SK-N-SH (cell line): Measurements from ENCODE around the gene RAB17. TPM values are rescaled to one million over a fixed set of nuclear protein-coding genes. Genes with fewer than 3 reads are reported as not detected.

Source experiments
- CTCF ChIA-PET: fragments of 300-600, 350-600 bp; formaldehyde crosslinking; extraction: SDS; loops from one replicate; lab custom pipeline; 2021; lab: Yijun Ruan, JAX
- POLR2A ChIA-PET: fragments of 350-600 bp; sonication (Branson Sonifier 250); formaldehyde crosslinking; extraction: SDS; loops from one replicate; lab custom pipeline; 2020; ENCODE audit warnings: antibody characterized with exemption, inconsistent platforms; lab: Yijun Ruan, JAX
- DNase-seq: peaks from one replicate; pipeline ENCODE4 v3.0.0; 2012
- H2AFZ ChIP-seq: fragments of 200-600 bp; sonication (generic); 2 replicates; pipeline ENCODE4 v1.8.1; 2016; ENCODE audit warnings: antibody characterized with exemption, mild to moderate bottlenecking, low read depth
- H3F3A ChIP-seq: fragments of 200-600 bp; sonication (generic); replicated peaks from 2 replicates; pipeline ENCODE3; 2016; ENCODE audit warnings: antibody characterized with exemption, mild to moderate bottlenecking; ENCODE audit not compliant: insufficient read depth
- H3K27ac ChIP-seq, 2 experiments: fragments of 200-500 bp in 1 of 2; fragments of 200-600 bp in 1 of 2; sonication (Bioruptor generic) in 1 of 2; sonication (generic), shearing (Covaris generic) in 1 of 2; 2 replicates each; pipeline versions ENCODE4 v1.5.1 to v1.6.1; 2014 to 2016; ENCODE audit warnings: low read depth in 2 of 2, inconsistent platforms in 1 of 2, low read length in 1 of 2, mild to moderate bottlenecking in 1 of 2, mixed read lengths in 1 of 2
- H3K27me3 ChIP-seq: fragments of 200-600 bp; sonication (generic), shearing (Covaris generic); 2 replicates; pipeline ENCODE4 v1.6.1; 2016; ENCODE audit warnings: mixed run types; ENCODE audit not compliant: insufficient read depth
- H3K36me3 ChIP-seq, 2 experiments: fragments of 200-500 bp in 1 of 2; fragments of 200-600 bp in 1 of 2; sonication (Bioruptor generic) in 1 of 2; sonication (generic) in 1 of 2; replicated peaks in 1 of 2; 2 replicates each; pipeline versions ENCODE3 to v1.5.1; 2014 to 2016; ENCODE audit warnings: low read length in 1 of 2, mild to moderate bottlenecking in 1 of 2; ENCODE audit not compliant: insufficient read depth in 2 of 2, control insufficient read depth in 1 of 2
- H3K4me1 ChIP-seq, 2 experiments: fragments of 200-500 bp in 1 of 2; fragments of 200-600 bp in 1 of 2; sonication (Bioruptor generic) in 1 of 2; sonication (generic), shearing (Covaris generic) in 1 of 2; 2 replicates each; pipeline versions ENCODE4 v1.5.1 to v1.6.1; 2014 to 2016; ENCODE audit warnings: low read depth in 1 of 2, low read length in 1 of 2, mixed run types in 1 of 2; ENCODE audit not compliant: insufficient read depth in 2 of 2, control insufficient read depth in 1 of 2
- H3K4me2 ChIP-seq: fragments of 200-600 bp; sonication (generic), shearing (Covaris generic); 2 replicates; pipeline ENCODE4 v1.6.1; 2017; ENCODE audit warnings: mixed run types
- H3K4me3 ChIP-seq, 2 experiments: fragments of 200-500 bp in 1 of 2; fragments of 200-600 bp in 1 of 2; sonication (Bioruptor generic) in 1 of 2; sonication (generic), shearing (Covaris generic) in 1 of 2; 2 replicates each; pipeline versions ENCODE4 v1.5.1 to v1.8.1; 2014 to 2016; ENCODE audit warnings: low read depth in 2 of 2, inconsistent platforms in 1 of 2, low read length in 1 of 2, mild to moderate bottlenecking in 1 of 2, mixed read lengths in 1 of 2, moderate library complexity in 1 of 2
- H3K79me2 ChIP-seq: fragments of 200-600 bp; sonication (generic); 2 replicates; pipeline ENCODE4 v1.8.1; 2017; ENCODE audit warnings: mild to moderate bottlenecking; ENCODE audit not compliant: insufficient read depth
- H3K9ac ChIP-seq: fragments of 200-600 bp; sonication (generic); 2 replicates; pipeline ENCODE4 v1.6.1; 2017; ENCODE audit warnings: mixed run types
- H3K9me2 ChIP-seq: fragments of 200-600 bp; sonication (generic); 2 replicates; pipeline ENCODE4 v1.6.1; 2017; ENCODE audit warnings: mixed run types
- H3K9me3 ChIP-seq: fragments of 200-600 bp; sonication (generic); 2 replicates; pipeline ENCODE4 v1.6.1; 2017; ENCODE audit warnings: mixed run types, mild to moderate bottlenecking, moderate library complexity
- H4K20me1 ChIP-seq: fragments of 200-600 bp; sonication (generic); 2 replicates; pipeline ENCODE4 v1.6.1; 2017; ENCODE audit warnings: mild to moderate bottlenecking, mixed run types; ENCODE audit not compliant: insufficient read depth
- MEF2A ChIP-seq: IDR thresholded peaks from 2 replicates; pipeline ENCODE4 v1.4.0; 2012; ENCODE audit warnings: low read depth, borderline replicate concordance
- NFIC ChIP-seq: IDR thresholded peaks from 2 replicates; pipeline ENCODE4 v1.4.0; 2012; ENCODE audit warnings: borderline replicate concordance
- NRF1 ChIP-seq: IDR thresholded peaks from 2 replicates; pipeline ENCODE4 v1.6.1; 2012; ENCODE audit warnings: low read depth, mild to moderate bottlenecking, low read length
- RAD21 ChIP-seq: IDR thresholded peaks from 2 replicates; pipeline ENCODE4 v1.6.1; 2012; ENCODE audit warnings: mild to moderate bottlenecking, low read length
- RFX5 ChIP-seq: IDR thresholded peaks from 2 replicates; pipeline ENCODE4 v1.6.1; 2012; ENCODE audit warnings: mild to moderate bottlenecking, improper control_type of control experiment, low read length
- TCF12 ChIP-seq: IDR thresholded peaks from 2 replicates; pipeline ENCODE4 v1.4.0; 2012
- TEAD4 ChIP-seq: IDR thresholded peaks from 2 replicates; pipeline ENCODE4 v1.4.0; 2012; ENCODE audit warnings: mild to moderate bottlenecking, borderline replicate concordance; ENCODE audit not compliant: insufficient read depth
- YY1 ChIP-seq: IDR thresholded peaks from 2 replicates; pipeline ENCODE4 v1.4.0; 2012; ENCODE audit warnings: low read depth, mild to moderate bottlenecking
- ZBTB33 ChIP-seq: IDR thresholded peaks from 2 replicates; pipeline ENCODE4 v1.4.0; 2012; ENCODE audit warnings: low read depth, borderline replicate concordance
- WGBS: methylation state at CpG from one replicate; pipeline ENCODE4 v1.1.6; 2017; ENCODE audit warnings: low lambda C conversion rate; 5-methylcytosine and 5-hydroxymethylcytosine counted together
- polyA plus RNA-seq, 3 experiments: library from polyadenylated mRNA; depleted of rRNA; stranded (reverse); fragments of >200 nt; gene quantifications; 2 replicates each; pipeline ENCODE4 v1.2.3, GENCODE V29; 2012
- TF ChIP-seq, protein P1 (sequence below): IDR thresholded peaks from 2 replicates; pipeline ENCODE4 v1.4.0; 2012; ENCODE audit warnings: low read depth

The RAB17 gene
- polyA plus RNA-seq, 1 of the 3 experiments (the other 2 are of a cell fraction): 0.10 TPM

- Histone ChIP-seq H3K4me1 (peaks cover 0 to 10% of the 10 kb centered on the region in 2 experiments; a peak in 1 of 4 replicates), H3K4me2 (no peak overlapping the region), H3K79me2 (peaks cover 11% of the 10 kb centered on the region; the same call in 1 of the 2 replicates), H3K27ac (no peak overlapping the region), H3K4me3 (no peak overlapping the region), H3K9me2 (no peaks in the 10 kb centered on the region), H3K9me3 (no peaks in the 10 kb centered on the region), H3K36me3 (peaks cover 15 to 87% of the 10 kb centered on the region in 2 experiments), H4K20me1 (no peaks in the 10 kb centered on the region), H3K27me3 (no peaks in the 10 kb centered on the region), H3K9ac (no peak overlapping the region), H2AFZ (no peak overlapping the region), H3F3A (peaks cover 8% of the 10 kb centered on the region)
- POLR2A ChIA-PET: no interaction called here
- CTCF ChIA-PET: interaction anchor here (5.8 kb wide), 1 partner anchor 15 kb away, joined by 42 read pairs; no protein-coding TSS in a partner anchor
- TF ChIP-seq, protein P1, sequence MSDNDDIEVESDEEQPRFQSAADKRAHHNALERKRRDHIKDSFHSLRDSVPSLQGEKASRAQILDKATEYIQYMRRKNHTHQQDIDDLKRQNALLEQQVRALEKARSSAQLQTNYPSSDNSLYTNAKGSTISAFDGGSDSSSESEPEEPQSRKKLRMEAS: no peak
- TF ChIP-seq RAD21: no peak
- TF ChIP-seq NFIC: no peak
- TF ChIP-seq TEAD4: no peak
- no peak for TF ChIP-seq NRF1
- no peak for TF ChIP-seq MEF2A
- no peak for TF ChIP-seq RFX5
- no peak for TF ChIP-seq TCF12
- no peak for TF ChIP-seq YY1
- DNase-seq: no peak
- 90% methylated on average over 5 of the region's 5 CpGs for WGBS
Measured at GRCh38 chr2:237527766-237528165, 62.8 kb downstream of the RAB17 start.

DNA sequence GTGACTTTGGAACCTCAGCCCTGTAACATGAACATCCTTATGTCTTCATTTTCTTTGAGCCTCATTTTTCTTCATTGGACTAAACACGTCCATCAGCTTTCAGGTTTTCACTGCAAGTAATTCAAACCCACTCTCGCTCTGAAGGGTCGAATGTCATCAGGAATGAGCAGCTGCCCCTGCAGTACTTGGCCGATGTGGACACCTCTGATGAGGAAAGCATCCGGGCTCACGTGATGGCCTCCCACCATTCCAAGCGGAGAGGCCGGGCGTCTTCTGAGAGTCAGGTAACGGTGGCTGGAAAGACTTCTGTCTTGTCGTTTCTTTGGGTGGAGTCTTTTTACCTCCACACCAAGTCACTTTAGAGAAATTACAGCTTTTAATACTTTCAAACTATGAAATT, 63.3 kb downstream of the RAB17 start:
- Histone ChIP-seq H3K9me2 (no peaks in the 10 kb centered on the region), H3K27ac (no peak overlapping the region), H3K9me3 (no peaks in the 10 kb centered on the region), H3K27me3 (no peaks in the 10 kb centered on the region), H3K9ac (no peak overlapping the region), H3K4me1 (peaks cover 0 to 9% of the 10 kb centered on the region in 2 experiments; a peak in 1 of 4 replicates), H3K4me2 (no peak overlapping the region), H3K79me2 (peaks cover 10% of the 10 kb centered on the region; the same call in 1 of the 2 replicates), H3K36me3 (peaks cover 15 to 85% of the 10 kb centered on the region in 2 experiments), H4K20me1 (no peaks in the 10 kb centered on the region), H2AFZ (no peak overlapping the region)
- DNase-seq: no peak
- CTCF ChIA-PET: interaction anchor here (5.8 kb wide), 1 partner anchor 14 kb away, joined by 42 read pairs; no protein-coding TSS in a partner anchor
- TF ChIP-seq NRF1 (no peak), ZBTB33 (no peak)
- TF ChIP-seq, all 33 proteins: peak for 0
- Histone ChIP-seq H3F3A (peaks cover 8% of the 10 kb centered on the region), H3K4me3 (no peak overlapping the region)
- WGBS: 95% methylated on average over 11 of the region's 11 CpGs
- POLR2A ChIA-PET: no interaction called here
